Measurements from ENCODE around the gene IQCM. TPM values are rescaled to one million over a fixed set of nuclear protein-coding genes. Genes with fewer than 3 reads are reported as not detected.
"Not testable (repeated sequence)": the region's sequence is repeated elsewhere in the genome, so short reads cannot be mapped to it uniquely, and the experiment has no call there.

IQCM gene
- total RNA-seq, 1 donor from 2014 or later, result not detected

DNA sequence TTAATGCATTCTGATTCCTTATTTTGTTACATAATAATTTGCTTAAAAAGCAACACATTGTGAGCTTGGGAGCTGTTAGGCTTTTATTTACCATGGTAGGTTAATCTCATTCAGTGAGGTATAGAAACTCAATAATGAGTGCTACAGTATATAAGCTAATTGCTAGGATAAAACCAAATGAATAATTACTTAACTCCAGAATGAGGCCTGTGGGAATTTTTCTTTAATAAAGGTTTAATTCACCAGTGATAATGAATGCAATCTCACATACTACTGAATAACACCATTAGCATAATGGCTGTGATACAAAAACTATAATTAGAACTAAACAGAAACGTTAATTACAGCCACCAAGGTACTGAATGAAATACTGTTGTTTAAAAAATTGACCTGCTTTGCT, 326.3 kb downstream of the IQCM start:
- DNase-seq (ENCODE audit: low read depth), result no peak
- TF ChIP-seq CTCF (IDR thresholded peaks at IDR 0.05; ENCODE audit: insufficient read depth, low read length, poor library complexity, severe bottlenecking), result no peak
- Histone ChIP-seq H3K4me3 (ENCODE audit: low read depth, low read length) (no peak overlapping the region), H3K36me3 (ENCODE audit: control insufficient read depth, insufficient read depth, low read length) (no peaks in the 10 kb centered on the region), H3K27me3 (ENCODE audit: control insufficient read depth, insufficient read depth, low read length) (no peaks in the 10 kb centered on the region)

DNA sequence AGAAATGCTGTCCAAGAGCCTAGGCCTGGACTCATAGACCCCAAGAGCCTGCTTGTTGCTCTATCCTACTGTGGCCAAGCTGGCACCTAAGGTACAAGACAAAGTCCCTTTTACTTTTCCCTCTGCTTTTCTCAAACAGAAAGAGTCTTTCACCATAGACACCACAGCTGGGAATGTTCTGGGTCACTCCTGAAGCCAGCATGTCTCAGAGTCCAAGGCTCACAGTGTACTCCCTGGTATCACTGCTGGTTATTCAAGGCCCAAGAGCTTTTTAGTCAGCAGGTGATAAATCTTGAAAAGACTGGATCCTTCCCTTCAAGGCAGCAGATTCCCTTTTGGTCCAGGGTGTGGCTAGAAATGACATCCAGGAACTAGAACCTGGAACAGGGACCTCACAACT, 328.8 kb downstream of the IQCM start:
- no peak overlapping the region for H3K4me3 ChIP-seq (ENCODE audit: low read depth, low read length)
- H3K36me3 ChIP-seq (ENCODE audit: control insufficient read depth, insufficient read depth, low read length), result no peaks in the 10 kb centered on the region
- DNase-seq (ENCODE audit: low read depth), result no peak
- no peaks in the 10 kb centered on the region for H3K27me3 ChIP-seq (ENCODE audit: control insufficient read depth, insufficient read depth, low read length)
- TF ChIP-seq CTCF (IDR thresholded peaks at IDR 0.05; ENCODE audit: insufficient read depth, low read length, poor library complexity, severe bottlenecking), result no peak

GRCh38 chr4:149468669-149469068, 347.0 kb downstream of the IQCM start:
- not testable (repeated sequence) for H3K36me3 ChIP-seq (ENCODE audit: control insufficient read depth, insufficient read depth, low read length); DNase-seq (ENCODE audit: low read depth); H3K27me3 ChIP-seq (ENCODE audit: control insufficient read depth, insufficient read depth, low read length); H3K4me3 ChIP-seq (ENCODE audit: low read depth, low read length)

- Histone ChIP-seq H3K4me3 (ENCODE audit: low read depth, low read length) (no peak overlapping the region), H3K36me3 (ENCODE audit: control insufficient read depth, insufficient read depth, low read length) (no peaks in the 10 kb centered on the region), H3K27me3 (ENCODE audit: control insufficient read depth, insufficient read depth, low read length) (no peaks in the 10 kb centered on the region)
- no peak for TF ChIP-seq CTCF (IDR thresholded peaks at IDR 0.05; ENCODE audit: insufficient read depth, low read length, poor library complexity, severe bottlenecking)
- no peak for DNase-seq (ENCODE audit: low read depth)
These were observed 349.2 kb downstream of the IQCM start for GRCh38 chr4:149466446-149466845.

DNA sequence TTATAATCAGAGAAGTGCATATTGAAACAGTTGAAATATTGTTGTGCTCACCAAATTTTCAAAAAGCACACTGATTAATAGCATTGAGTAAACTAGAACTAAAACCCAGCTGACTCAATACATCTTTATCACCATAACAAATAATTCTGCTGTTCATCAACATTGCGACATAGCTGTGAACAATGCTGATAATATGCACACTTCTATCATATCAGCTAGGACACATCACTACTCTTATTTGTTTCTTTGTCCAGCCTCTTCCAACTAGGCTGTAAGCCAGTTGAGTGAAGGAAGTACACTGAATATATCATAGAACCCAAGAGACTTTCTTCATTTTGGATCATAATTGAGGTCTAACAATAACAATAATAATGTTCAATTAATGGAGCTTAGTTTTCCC, 349.7 kb downstream of the IQCM start:
- TF ChIP-seq CTCF (IDR thresholded peaks at IDR 0.05; ENCODE audit: insufficient read depth, low read length, poor library complexity, severe bottlenecking), result no peak
- H3K36me3 ChIP-seq (ENCODE audit: control insufficient read depth, insufficient read depth, low read length), result no peaks in the 10 kb centered on the region
- DNase-seq (ENCODE audit: low read depth), result no peak
- H3K4me3 ChIP-seq (ENCODE audit: low read depth, low read length), result no peak overlapping the region
- H3K27me3 ChIP-seq (ENCODE audit: control insufficient read depth, insufficient read depth, low read length), result no peaks in the 10 kb centered on the region

DNA sequence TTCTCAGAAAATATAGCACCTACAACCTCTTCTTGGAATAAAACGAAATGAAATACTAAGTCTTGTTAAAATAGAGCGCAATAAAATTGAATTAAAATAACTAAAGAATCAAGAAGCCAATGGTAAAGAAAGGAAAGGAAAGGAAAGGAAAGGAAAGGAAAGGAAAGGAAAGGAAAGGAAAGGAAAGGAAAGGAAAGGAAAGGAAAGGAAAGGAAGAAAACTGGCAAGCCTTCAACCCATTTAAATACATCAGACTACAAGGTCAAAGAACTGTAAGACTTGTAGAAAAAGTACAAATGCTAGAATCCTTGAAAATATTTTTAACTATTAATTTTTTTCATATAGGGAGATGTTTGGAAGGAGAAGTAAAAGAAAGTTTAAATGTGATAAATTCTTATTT, 372.1 kb downstream of the IQCM start:
- TF ChIP-seq CTCF (IDR thresholded peaks at IDR 0.05; ENCODE audit: insufficient read depth, low read length, poor library complexity, severe bottlenecking), result no peak
- Histone ChIP-seq H3K27me3 (ENCODE audit: control insufficient read depth, insufficient read depth, low read length) (no peaks in the 10 kb centered on the region), H3K36me3 (ENCODE audit: control insufficient read depth, insufficient read depth, low read length) (no peaks in the 10 kb centered on the region), H3K4me3 (ENCODE audit: low read depth, low read length) (no peak overlapping the region)
- no peak for DNase-seq (ENCODE audit: low read depth)

All from kidney epithelial cell (primary cell).